NB4 (cell line): ENCODE data around the gene ATXN1.

Experiments used
- DNase-seq: peaks from one replicate; pipeline ENCODE4 v3.0.0; 2010; ENCODE audit warnings: low read depth
- H3K4me3 ChIP-seq: one replicate; pipeline ENCODE4 v1.5.1; 2011; ENCODE audit warnings: mild to moderate bottlenecking, low read depth, low read length, moderate library complexity
- CTCF ChIP-seq: IDR thresholded peaks from one replicate; pipeline ENCODE4 v1.5.1; 2012; ENCODE audit warnings: low read depth, low read length
- MAX ChIP-seq: IDR thresholded peaks from 2 replicates; pipeline ENCODE4 v1.6.1; 2011; ENCODE audit warnings: low read depth, low read length
- MYC ChIP-seq: IDR thresholded peaks from 2 replicates; pipeline ENCODE4 v1.6.1; 2011; ENCODE audit warnings: low read depth, low read length
- POLR2A ChIP-seq: IDR thresholded peaks from 2 replicates; pipeline ENCODE4 v1.6.1; 2011; ENCODE audit warnings: mild to moderate bottlenecking; ENCODE audit not compliant: insufficient read length; ENCODE audit errors: extremely low read depth

Gene ATXN1

GRCh38 chr6:16296061-16296670 lies 465.1 kb downstream of the ATXN1 start:
- no peak overlapping the region for H3K4me3 ChIP-seq
- TF ChIP-seq MAX (no peak), POLR2A (no peak), CTCF (no peak), MYC (no peak)
- no peak for DNase-seq

- TF ChIP-seq CTCF (no peak), POLR2A (no peak)
These were observed 465.8 kb downstream of the ATXN1 start for GRCh38 chr6:16295471-16295870.

GRCh38 chr6:16295060-16295459 lies 466.2 kb downstream of the ATXN1 start:
- no peak overlapping the region for H3K4me3 ChIP-seq
- no peak for TF ChIP-seq MAX
- TF ChIP-seq CTCF, result no peak
- TF ChIP-seq POLR2A, result no peak
- no peak for TF ChIP-seq MYC
- no peak for DNase-seq

More at GRCh38 chr6:16295471-16295870, 465.8 kb downstream of the ATXN1 start:
- no peak for DNase-seq
- H3K4me3 ChIP-seq, result no peak overlapping the region

GRCh38 chr6:16294371-16294770 lies 466.9 kb downstream of the ATXN1 start:
- DNase-seq, result no peak
- no peak overlapping the region for H3K4me3 ChIP-seq
- TF ChIP-seq MYC (no peak), MAX (no peak), CTCF (no peak), POLR2A (no peak)

GRCh38 chr6:16292942-16293341 lies 468.3 kb downstream of the ATXN1 start:
- TF ChIP-seq POLR2A (no peak), MAX (no peak), MYC (no peak), CTCF (no peak)
- no peak overlapping the region for H3K4me3 ChIP-seq
- DNase-seq, result no peak

- no peak for TF ChIP-seq CTCF
- TF ChIP-seq POLR2A, result no peak
- TF ChIP-seq MYC, result no peak
- no peak for TF ChIP-seq MAX
- H3K4me3 ChIP-seq, result no peak overlapping the region
- no peak for DNase-seq
These were observed 468.8 kb downstream of the ATXN1 start for GRCh38 chr6:16292432-16292831.
